GM18867 (cell line): Measurements from ENCODE around the gene MLH1.

Source experiments
- ATAC-seq: cut with Tn5 transposase; IDR thresholded peaks from one replicate; pipeline ENCODE4 v1.9.1; 2021; ENCODE audit warnings: mild to moderate bottlenecking, moderate library complexity; ENCODE audit not compliant: unreplicated experiment

Gene MLH1

DNA sequence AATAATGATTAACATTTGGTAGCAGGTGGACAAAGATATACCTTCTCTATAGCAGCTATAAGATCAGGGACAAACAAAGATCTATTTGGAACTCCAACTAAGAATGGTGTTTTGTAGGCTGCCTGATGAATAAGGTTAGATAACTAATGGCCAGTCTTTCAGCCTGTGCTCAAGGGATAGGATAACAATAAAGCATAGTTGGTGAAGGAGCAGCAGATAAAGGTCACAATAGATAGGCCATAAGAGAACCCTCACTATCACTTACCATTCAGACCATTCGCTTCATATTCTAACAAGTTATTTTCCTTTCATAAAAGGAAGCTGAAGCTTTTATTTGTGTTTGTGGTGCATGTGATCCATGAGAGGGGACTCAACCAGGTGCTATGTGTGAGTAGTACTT lies 20.2 kb upstream of the MLH1 start:
- no peak for ATAC-seq

DNA sequence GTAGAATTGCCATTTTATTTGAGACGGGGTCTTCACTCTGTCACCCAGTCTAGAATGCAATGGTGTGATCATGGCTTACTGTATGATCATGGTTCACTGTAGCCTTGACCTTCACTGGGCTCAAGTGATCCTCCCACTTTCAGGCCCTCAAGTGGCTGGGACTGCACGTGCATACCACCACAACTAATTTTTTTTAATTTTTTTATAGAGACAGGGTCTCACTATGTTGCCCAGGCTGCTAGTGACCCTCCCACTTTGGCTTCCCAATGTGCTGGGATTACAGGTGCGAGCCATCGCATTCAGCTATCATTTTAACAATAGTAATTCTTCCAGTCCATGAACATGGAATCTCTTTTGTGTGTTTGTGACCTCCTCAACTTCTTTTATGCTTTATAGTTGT lies 12.3 kb upstream of the MLH1 start:
- ATAC-seq, result no peak

DNA sequence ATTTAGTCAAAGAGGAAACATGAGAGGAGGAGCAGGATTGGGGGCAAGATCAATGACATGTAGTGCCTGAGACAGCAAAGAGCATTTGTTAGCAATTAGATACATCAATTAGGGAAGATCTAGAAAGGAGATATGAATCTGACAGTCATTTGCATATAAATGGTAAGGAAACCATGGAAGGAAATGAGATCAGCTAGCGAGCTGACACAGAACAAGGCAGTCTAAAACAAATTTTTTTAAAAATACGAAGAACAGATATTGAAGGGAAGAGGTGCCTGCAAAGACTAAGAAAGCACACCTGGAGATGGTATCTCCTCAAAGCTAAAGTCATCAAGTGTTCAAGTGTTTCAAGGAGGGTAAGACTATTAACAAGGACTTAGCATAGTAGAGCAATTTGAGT lies 5.0 kb upstream of the MLH1 start:
- no peak for ATAC-seq

DNA sequence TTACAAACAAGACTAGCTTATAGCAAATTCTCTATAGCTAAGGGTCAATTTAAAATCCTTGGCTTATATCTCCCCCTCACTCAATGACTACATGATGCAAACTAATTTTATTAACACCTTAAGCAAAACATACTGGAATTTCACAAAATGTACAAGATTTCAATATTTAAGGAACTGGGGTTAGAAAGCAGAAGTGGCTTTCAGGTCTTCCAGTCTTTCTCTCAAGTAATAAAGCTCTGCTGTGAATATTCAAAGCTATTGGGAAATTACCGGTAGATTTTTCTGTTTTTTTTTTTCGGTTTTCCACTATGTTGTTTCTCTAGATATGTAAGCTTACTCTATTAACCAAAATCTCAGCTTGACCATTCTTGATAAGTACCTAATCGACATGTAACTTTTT lies 4.3 kb upstream of the MLH1 start:
- no peak for ATAC-seq

DNA sequence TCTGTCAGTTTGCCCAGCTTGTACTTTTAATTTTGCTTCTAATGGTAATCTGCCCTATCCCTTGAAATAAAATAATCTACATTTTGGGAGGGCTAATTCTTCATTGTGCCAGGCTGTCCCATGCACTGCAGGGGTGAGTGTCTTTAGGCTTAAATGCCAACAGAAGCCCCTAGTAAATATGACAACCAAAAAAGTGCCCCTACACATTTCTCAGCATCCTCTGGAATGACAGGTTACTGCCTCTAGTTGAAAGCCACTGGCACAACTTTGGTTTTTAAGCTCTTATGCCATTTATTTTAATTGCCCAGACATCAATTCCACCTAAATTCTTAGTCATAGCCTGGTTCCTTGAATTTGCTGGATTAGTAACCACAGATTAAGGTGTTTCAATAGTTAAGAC lies 3.8 kb upstream of the MLH1 start:
- ATAC-seq, result no peak

DNA sequence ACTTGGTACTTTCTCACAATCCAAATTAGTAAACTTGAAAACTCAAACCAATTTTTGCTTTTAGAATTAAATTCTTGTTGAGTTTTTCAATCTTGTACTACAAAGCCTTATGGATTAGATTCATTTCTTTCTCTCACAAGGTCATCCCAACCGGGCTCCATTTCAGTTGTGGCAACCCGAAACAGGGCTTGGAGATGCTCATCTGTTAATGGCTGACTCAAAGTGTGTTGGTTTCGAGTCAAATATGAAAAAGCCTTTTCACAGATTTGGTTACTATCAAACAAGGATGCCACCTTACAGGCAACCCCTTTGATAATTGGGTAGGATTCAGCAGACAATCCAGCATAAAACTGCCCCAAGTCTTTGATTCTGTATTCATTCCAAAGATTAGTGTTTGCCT lies 2.2 kb upstream of the MLH1 start:
- ATAC-seq, result no peak

DNA sequence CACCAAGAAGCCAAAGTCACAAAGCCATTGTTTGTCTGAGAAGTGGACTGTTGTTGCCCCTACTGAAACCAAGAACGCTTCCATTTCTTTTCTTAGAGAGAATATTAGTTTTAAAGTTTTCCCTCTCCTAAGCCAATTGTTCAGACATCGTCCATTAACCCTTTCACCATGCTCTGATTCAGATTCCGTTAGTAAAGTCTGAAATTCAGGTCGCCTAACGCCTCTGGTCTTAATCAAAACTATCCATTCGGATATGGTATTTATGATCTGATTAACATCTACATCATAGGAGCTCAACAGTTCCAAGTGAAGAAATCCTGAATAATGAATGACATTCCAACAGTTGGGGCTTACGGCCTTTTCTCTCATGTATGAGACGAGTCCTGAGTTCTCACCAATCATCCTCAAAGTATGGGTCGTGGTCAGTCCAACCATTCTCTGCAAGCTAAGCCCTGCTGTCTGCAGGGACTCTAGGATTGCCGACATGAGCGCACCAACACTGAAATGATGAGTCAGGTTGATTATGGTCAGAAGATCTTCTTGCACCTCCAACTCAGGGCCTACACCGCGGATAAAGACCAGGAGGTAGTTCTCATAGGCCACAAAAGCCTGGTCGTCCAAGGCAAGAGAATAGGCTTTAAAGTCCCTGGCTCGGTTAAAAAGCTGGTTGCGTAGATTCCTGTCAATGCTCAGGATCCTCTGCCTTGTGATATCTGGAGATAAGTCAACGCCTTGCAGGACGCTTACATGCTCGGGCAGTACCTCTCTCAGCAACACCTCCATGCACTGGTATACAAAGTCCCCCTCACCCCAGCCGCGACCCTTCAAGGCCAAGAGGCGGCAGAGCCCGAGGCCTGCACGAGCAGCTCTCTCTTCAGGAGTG lies 1.2 kb upstream of the MLH1 start:
- no peak for ATAC-seq

DNA sequence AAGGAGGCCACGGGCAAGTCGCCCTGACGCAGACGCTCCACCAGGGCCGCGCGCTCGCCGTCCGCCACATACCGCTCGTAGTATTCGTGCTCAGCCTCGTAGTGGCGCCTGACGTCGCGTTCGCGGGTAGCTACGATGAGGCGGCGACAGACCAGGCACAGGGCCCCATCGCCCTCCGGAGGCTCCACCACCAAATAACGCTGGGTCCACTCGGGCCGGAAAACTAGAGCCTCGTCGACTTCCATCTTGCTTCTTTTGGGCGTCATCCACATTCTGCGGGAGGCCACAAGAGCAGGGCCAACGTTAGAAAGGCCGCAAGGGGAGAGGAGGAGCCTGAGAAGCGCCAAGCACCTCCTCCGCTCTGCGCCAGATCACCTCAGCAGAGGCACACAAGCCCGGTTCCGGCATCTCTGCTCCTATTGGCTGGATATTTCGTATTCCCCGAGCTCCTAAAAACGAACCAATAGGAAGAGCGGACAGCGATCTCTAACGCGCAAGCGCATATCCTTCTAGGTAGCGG lies 452 bp upstream of the MLH1 start, which contains the start of gene EPM2AIP1:
Gene EPM2AIP1 (minus strand): TSS at position 326 of the 520 bp plus-strand sequence. CDS start 54 bp downstream, at position 272.
- peak; percentile 85 for ATAC-seq

DNA sequence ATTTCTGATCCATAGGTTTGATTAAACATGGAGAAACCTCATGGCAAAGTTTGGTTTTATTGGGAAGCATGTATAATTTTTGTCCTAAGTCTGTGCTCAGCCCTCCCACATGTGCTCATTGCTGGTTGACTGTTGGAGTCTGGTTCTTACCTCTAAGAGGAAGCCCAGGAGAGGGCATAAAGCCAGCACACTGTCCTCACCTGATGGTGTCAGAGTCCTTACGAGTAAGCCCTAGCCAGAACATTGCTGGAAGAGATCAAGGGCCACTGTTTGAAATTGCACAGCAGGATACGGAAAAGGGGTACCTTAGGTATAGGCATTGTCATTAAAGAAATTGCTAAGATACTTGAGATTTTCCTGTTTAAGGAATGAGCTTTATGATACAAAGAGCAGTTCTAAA lies 21.3 kb downstream of the MLH1 start:
- ATAC-seq, result no peak

DNA sequence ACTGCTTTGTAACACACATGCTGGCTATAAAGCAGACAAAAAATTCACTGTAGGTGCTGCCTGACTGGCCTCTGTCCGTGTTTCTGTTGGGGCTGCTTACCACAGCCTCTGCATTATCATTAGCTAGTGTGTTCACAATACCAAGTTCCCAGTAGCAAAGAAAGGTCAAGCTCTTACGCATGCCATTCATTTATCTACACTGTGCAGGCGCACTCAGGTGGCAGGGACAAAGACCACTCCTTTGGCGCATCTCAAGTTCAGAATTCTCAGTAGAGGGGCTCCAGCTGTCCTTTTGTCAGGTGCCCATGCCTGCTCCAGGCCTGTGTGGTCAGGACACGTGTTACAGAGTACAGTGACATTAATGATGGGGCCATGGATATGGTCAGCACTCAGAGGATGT lies 22.3 kb downstream of the MLH1 start:
- ATAC-seq, result no peak

DNA sequence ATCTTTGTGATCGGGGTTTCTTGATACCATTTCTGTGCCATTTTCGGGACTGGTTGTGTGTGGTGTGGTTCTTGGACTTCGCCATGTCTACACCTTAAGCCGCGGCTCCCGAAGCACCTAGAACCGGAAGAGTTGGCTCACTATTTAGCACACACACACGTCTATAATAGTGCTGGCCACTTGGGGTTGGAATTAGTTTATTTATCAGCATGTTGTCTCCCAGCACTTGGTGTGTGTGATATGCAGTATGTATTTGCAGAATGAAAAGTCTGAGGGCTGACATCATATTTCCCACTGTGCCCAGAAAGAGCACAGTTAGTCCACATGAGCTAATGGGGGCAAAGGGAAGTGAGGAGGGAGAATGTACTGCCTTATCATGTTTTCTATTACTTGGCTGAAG lies 23.6 kb downstream of the MLH1 start:
- no peak for ATAC-seq

DNA sequence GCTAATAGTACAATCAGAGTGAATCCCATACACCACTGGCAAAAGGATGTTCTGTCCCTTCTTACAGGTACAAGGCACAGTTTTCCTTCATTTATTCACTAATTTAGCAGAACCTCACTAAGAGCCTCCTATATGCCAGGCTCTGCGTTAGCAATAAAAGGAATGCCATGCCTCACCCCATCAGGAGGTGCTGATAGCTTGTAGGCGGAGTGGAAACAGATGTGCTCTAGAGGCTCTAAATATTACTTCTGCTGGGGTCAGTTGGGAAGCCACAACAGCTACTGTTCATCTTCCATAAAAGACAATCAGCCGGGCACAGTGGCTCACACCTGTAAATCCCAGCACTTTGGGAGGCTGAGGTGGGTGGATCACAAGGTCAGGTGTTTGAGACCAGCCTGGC lies 24.4 kb downstream of the MLH1 start:
- no peak for ATAC-seq

DNA sequence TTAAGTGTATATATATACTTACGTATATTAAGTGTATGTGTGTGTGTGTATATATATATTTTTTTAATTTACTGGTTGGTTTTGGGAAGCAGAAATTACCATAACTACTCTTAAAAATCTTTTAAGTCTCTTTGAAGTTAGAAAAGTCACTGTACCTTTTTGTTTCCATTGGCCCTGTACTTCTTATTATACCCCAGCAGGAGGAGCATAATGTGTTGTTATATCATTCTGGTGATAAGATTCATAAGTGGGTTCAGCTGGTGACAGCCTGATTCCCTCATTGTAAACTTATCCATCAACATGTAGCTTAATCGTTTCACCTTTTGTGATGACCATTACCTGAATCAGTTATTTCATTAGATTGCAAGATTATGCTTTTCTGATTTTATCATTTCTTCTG lies 30.8 kb downstream of the MLH1 start:
- ATAC-seq, result no peak

DNA sequence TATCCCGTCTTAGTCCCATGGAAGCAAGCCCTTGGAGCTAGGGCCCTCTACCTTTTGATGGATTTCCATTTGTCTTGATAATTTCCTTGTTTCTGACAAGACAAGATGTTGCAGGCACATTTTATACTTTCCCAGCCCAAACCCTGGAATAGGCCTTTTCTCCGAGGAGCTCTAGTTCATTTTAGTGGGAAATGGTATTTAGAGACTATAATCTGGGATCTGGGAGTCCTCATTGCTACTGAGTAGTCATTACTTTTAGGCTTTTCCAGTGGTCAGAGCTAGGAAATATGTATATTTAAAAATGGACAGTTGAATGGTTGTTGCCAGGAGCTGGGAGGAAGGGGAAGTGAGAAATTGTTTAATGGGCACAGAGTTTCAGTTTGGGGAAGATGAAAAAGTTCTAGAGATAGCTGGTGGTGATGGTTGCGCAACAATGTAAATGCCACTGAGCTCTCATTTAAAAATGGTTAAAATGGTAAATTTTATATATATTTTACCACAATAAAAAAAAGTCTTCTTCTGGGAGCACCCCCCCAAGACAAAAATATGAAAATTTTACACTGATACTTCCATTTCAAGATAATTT lies 31.6 kb downstream of the MLH1 start:
- peak; percentile 54 for ATAC-seq

DNA sequence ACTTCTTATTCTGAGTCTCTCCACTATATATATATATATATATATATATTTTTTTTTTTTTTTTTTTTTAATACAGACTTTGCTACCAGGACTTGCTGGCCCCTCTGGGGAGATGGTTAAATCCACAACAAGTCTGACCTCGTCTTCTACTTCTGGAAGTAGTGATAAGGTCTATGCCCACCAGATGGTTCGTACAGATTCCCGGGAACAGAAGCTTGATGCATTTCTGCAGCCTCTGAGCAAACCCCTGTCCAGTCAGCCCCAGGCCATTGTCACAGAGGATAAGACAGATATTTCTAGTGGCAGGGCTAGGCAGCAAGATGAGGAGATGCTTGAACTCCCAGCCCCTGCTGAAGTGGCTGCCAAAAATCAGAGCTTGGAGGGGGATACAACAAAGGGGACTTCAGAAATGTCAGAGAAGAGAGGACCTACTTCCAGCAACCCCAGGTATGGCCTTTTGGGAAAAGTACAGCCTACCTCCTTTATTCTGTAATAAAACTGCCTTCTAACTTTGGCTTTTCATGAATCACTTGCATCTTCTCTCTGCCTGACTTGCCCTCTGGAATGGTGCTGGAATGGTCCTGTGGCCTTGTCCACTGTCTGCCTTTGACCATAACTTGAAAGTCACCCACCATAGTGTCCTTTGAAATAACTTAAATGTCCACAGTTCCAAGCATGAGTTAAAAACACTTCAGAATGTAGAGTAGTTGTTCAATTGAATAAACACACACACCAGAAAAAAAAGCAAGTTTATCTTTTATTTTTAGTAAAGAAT lies 32.4 kb downstream of the MLH1 start:
- no peak for ATAC-seq

DNA sequence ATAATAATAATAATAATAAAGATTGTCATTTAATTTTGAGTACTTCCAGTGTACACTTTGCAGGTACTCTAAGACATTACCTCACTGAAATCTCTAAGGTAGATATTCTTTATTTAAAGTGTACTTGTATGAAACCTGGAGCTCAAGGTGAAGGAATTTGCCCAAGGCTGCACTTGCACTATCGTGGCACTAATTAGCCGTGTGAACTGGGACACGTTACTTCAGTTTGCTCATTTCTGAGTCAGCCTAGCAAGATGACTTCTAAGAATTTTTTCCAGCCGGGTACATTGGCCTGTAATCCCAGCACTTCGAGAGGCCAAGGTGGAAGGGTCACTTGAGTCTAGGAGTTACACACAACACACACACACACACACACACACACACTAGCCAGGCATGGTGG lies 33.5 kb downstream of the MLH1 start:
- ATAC-seq, result no peak

DNA sequence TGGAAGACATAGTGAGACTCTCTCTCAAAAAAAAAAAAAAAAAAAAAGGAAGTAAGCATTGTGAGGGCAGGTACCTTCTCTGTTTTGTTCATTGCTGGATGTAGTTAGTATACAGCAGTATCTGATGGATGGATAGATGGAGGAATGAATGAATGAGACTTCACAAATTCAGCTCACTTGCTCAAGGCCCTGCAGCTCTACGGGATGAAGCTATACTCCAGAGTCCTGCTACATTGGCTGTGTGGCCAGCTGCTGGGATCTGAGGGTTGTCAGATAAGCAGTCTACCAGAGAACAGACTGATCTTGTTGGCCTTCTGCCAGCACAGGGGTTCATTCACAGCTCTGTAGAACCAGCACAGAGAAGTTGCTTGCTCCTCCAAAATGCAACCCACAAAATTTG lies 35.0 kb downstream of the MLH1 start:
- no peak for ATAC-seq

DNA sequence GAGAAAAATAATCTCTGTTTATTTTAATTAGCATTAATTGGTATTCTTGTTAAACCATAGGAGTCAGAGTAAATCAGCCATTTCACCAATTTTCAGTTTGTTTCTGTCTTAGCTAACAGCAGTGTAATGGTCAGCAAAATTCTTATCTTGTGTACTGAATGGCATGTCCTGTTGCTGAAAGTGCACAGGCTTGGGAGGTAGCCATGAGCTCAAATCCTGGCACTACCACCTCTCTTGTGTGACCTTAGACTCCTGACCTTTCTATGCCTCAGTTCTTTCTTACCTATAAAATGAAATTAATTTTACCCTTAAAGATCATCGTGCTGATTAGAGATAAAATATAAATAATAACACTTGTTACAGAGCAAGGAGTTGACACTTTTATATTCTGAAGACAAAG lies 35.8 kb downstream of the MLH1 start:
- no peak for ATAC-seq

DNA sequence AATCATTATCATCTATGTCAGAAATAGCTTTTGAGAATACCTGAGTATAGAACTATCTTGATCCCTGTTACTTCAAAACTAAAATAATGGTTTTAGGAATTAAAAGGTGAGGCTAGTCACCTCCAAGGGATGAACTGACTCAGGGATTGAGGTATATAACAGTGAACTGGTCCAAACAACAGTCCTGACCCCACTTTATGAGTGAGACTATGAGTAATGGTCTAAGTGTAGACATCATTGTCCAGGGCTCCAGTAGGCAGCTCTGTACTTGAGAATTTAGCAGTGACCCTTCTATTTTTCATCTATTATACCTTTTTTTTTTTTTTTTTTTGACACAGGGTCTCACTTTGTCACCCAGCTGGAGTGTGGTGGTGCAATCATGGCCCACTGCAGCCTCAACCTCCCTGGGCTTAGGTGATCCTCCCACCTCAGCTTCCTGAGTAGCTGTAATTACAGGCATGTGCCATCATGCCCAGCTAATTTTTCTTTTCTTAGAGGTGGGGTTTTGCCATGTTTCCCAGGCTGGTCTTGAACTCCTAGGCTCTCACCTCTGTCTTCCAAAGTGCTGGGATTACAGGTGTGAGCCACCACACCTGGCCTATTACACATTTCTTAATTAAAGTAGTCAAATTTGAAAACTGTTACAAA lies 36.3 kb downstream of the MLH1 start:
- no peak for ATAC-seq

DNA sequence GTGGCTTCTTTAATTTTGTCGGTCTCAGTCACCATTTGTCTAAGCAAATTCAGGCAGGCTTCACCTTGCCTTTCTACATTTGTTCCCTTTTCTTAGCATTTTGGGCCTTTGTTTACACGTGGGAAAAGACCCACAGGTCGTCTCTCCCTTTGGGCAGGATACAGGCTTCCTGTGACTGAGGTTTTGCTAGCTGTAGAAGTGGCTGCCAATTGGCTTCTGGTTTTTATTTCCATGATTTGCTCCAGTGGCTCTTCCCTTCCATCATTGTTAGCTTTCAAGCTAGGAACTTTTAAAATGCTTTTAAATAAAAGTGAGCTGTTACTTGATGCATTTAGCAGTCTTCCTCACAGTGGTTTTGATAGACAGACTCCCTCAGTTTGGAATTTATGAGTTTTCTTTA lies 37.3 kb downstream of the MLH1 start:
- ATAC-seq, result no peak

DNA sequence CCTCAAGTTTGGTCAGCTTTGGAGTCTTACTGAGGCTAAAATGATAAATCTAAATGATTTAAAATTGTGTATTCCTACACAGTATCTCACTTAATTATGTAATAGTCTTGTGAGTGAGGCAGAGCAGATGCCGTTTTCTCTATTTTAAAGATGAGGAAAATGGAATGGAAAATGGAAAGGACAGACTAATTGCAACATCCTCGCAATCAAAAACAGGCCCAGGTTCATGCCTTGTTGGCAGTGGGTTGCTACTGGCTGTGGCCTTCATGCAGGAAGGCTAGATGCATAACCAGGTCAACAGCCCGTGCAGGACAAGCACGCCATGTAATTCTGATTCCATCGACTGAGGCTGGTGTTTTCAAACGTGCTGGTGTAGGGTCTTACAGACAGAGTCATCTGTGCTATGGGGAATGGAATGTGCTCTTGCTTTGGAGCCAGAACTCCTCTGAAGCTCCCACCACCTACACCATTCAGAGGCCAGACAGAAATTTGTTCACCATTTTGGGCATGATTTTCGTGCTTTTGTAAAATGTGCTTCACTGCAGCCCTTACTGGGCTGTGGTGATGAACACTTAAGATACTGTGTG lies 37.9 kb downstream of the MLH1 start:
- no peak for ATAC-seq
